ENCODE data around the gene RAX. TPM values are rescaled to one million over a fixed set of nuclear protein-coding genes. Genes with fewer than 3 reads are reported as not detected.

RAX gene
- total and polyA plus RNA-seq, 2 of the 8 experiments (the other 6 are each of a cell fraction or from before 2014, with no cell fraction given), result 0.12 to 0.52 TPM

GRCh38 chr18:59233017-59233410 is 40.2 kb downstream of the RAX start:
- H3K4me2 ChIP-seq (ENCODE audit: insufficient read depth in 1 of 2, low read depth in 2 of 2, low read length in 2 of 2), result no peak overlapping the region
- FAIRE-seq (no peak), DNase-seq (ENCODE audit: low read depth in 1 of 2, low spot score in 2 of 2) (no peak)
- no peak overlapping the region for H2BK5ac ChIP-seq (ENCODE audit: low read depth, low read length)
- no peak overlapping the region for H3K14ac ChIP-seq (ENCODE audit: insufficient read length)
- H3K36me3 ChIP-seq (ENCODE audit: control insufficient read depth in 2 of 4, insufficient read depth in 4 of 4, low read length in 3 of 4), result no peaks in the 10 kb centered on the region
- H3K9me3 ChIP-seq (ENCODE audit: insufficient read depth in 2 of 2, low read depth in 1 of 2, low read length in 1 of 2), result no peaks in the 10 kb centered on the region
- no peak overlapping the region for H3K4ac ChIP-seq (replicated peaks; ENCODE audit: insufficient read length, low read depth, low read length)
- H3K23me2 ChIP-seq (ENCODE audit: low read depth, low read length), result no peaks in the 10 kb centered on the region
- POLR2A ChIA-PET (ENCODE audit: partially characterized antibody), result interaction anchor here (0.7 kb wide), 1 partner anchor 562 kb away, joined by 3 read pairs; the partner anchor contains the start of gene MALT1
- H3K18ac ChIP-seq (ENCODE audit: extremely low read depth, low read length), result no peak overlapping the region
- H3K4me1 ChIP-seq (replicated peaks in 1 of 4; ENCODE audit: control insufficient read depth in 3 of 4, insufficient read depth in 4 of 4, low read length in 3 of 4), result no peaks in the 10 kb centered on the region
- no peak overlapping the region for H4K8ac ChIP-seq (ENCODE audit: extremely low read depth, insufficient read depth, low read length)
- WGBS, 2 experiments (ENCODE audit: extremely low coverage in 1 of 2, insufficient coverage in 1 of 2, insufficient read length in 1 of 2, insufficient replicate concordance in 2 of 2, low coverage in 1 of 2, low lambda C conversion rate in 2 of 2, missing lambda C conversion rate in 1 of 2), result 88% methylated on average over 6 of the region's 6 CpGs; no CpG with 5 or more reads in 1 of the 2 experiments
- H2BK120ac ChIP-seq (replicated peaks; ENCODE audit: low read depth, low read length), result no peak overlapping the region
- no peak overlapping the region for H3K23ac ChIP-seq (ENCODE audit: insufficient read length)
- TF ChIP-seq NRF1 (IDR thresholded peaks at IDR 0.05; ENCODE audit: low read depth, low read length), result no peak
- no peak for TF ChIP-seq TAF7 (optimal IDR thresholded peaks at IDR 0.05; ENCODE audit: borderline replicate concordance, low read depth, low read length)
- TF ChIP-seq RNF2 (IDR thresholded peaks at IDR 0.05; ENCODE audit: borderline replicate concordance, low read depth, low read length, missing control alignments, poor library complexity, severe bottlenecking), result no peak
- no peak for TF ChIP-seq HDAC2 (IDR thresholded peaks at IDR 0.05; ENCODE audit: borderline replicate concordance in 1 of 2, low read depth in 2 of 2, low read length in 2 of 2)
- no peak for TF ChIP-seq USF2 (IDR thresholded peaks at IDR 0.05; ENCODE audit: low read length)
- TF ChIP-seq CHD2 (IDR thresholded peaks at IDR 0.05; ENCODE audit: low read length), result no peak
- no peak for TF ChIP-seq SIRT6 (IDR thresholded peaks at IDR 0.05; ENCODE audit: low read length)
- TF ChIP-seq EZH2 (IDR thresholded peaks at IDR 0.05; ENCODE audit: low read depth, low read length, severe bottlenecking), result no peak
- no peak for TF ChIP-seq CEBPB (IDR thresholded peaks at IDR 0.05; ENCODE audit: low read depth, low read length)
- H2AK5ac ChIP-seq (ENCODE audit: low read depth, low read length), result no peak overlapping the region
- H2AFZ ChIP-seq (ENCODE audit: low read length), result no peak overlapping the region
- CTCF ChIA-PET (ENCODE audit: partially characterized antibody), result interaction anchor here (0.8 to 2.4 kb wide), 2 partner anchors 12 to 43 kb away, joined by 3 to 9 read pairs; partner anchors contain the start of gene GRP
- H4K5ac ChIP-seq (ENCODE audit: insufficient read length, low read depth, low read length), result no peak overlapping the region
- H3K4me3 ChIP-seq (ENCODE audit: extremely low read depth in 1 of 4, insufficient read depth in 2 of 4, low read depth in 3 of 4, low read length in 4 of 4), result no peak overlapping the region
- H3K56ac ChIP-seq (replicated peaks; ENCODE audit: insufficient read length, low read depth, low read length), result no peak overlapping the region
- H4K91ac ChIP-seq (replicated peaks; ENCODE audit: insufficient read length, low read length), result no peak overlapping the region
- H3K79me1 ChIP-seq (ENCODE audit: low read depth, low read length), result no peaks in the 10 kb centered on the region
- no peaks in the 10 kb centered on the region for H4K20me1 ChIP-seq (replicated peaks in 1 of 2; ENCODE audit: control insufficient read depth in 1 of 2, insufficient read depth in 2 of 2, low read length in 2 of 2)
- H2BK15ac ChIP-seq (ENCODE audit: low read length), result no peak overlapping the region
- no peaks in the 10 kb centered on the region for H3K79me2 ChIP-seq (ENCODE audit: control insufficient read depth in 1 of 2, insufficient read depth in 2 of 2, low read length in 2 of 2)
- no peaks in the 10 kb centered on the region; a peak in 2 of 7 replicates for H3K27me3 ChIP-seq (replicated peaks in 1 of 4; ENCODE audit: control insufficient read depth in 3 of 4, extremely low read depth in 1 of 4, insufficient read depth in 3 of 4, low read length in 3 of 4)
- H3K9ac ChIP-seq (replicated peaks in 1 of 4; ENCODE audit: extremely low read depth in 1 of 4, low read depth in 3 of 4, low read length in 3 of 4), result no peak overlapping the region
- no peak overlapping the region for H3K27ac ChIP-seq (ENCODE audit: low read depth, low read length)
- H2BK20ac ChIP-seq (ENCODE audit: low read length), result no peak overlapping the region
- no peak overlapping the region for H2BK12ac ChIP-seq (ENCODE audit: low read depth, low read length)
